C4-2B (cell line): ENCODE data around the gene OR8H1.

Source experiments
- ZFX ChIP-seq: fragments of 450-650 bp; IDR thresholded peaks from 2 replicates; pipeline ENCODE4 v1.6.1; 2017
- TF ChIP-seq, protein P1 (sequence below): fragments of 450-650 bp; conservative IDR thresholded peaks from 2 replicates; pipeline ENCODE4 v1.5.1; 2017; ENCODE audit warnings: mild to moderate bottlenecking

DNA sequence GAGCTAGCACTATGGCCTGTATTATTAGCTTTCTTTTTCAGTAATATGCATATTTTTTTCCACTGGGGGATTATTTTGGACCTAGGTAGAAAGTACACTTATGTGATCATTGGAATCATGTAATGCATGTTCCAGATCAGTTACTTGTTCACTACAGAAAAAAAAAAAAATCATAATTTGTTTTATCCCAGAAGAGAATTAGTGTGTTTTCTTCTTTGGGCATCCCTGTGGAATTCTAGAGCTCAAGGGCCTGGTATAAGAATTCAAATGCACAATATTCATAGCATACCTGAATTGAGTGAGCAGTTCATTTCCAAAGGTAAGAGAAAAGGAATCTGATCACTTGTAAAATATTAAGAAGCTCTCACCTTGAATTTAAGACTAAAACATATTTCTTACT, 18.2 kb downstream of the OR8H1 start, which contains the start of gene OR5T1:
- TF ChIP-seq, protein P1, sequence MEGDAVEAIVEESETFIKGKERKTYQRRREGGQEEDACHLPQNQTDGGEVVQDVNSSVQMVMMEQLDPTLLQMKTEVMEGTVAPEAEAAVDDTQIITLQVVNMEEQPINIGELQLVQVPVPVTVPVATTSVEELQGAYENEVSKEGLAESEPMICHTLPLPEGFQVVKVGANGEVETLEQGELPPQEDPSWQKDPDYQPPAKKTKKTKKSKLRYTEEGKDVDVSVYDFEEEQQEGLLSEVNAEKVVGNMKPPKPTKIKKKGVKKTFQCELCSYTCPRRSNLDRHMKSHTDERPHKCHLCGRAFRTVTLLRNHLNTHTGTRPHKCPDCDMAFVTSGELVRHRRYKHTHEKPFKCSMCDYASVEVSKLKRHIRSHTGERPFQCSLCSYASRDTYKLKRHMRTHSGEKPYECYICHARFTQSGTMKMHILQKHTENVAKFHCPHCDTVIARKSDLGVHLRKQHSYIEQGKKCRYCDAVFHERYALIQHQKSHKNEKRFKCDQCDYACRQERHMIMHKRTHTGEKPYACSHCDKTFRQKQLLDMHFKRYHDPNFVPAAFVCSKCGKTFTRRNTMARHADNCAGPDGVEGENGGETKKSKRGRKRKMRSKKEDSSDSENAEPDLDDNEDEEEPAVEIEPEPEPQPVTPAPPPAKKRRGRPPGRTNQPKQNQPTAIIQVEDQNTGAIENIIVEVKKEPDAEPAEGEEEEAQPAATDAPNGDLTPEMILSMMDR: no peak
- no peak for TF ChIP-seq ZFX
